Neural cell (in vitro differentiated cells): ENCODE measurements around the gene ZNF85. TPM values are rescaled to one million over a fixed set of nuclear protein-coding genes. Genes with fewer than 3 reads are reported as not detected.
"Not testable (repeated sequence)": the region's sequence is repeated elsewhere in the genome, so short reads cannot be mapped to it uniquely, and the experiment has no call there.

Experiments
- H2AFZ ChIP-seq: fragments of 200-600, 300-800 bp; sonication (generic), shearing (Covaris generic); 2 replicates; pipeline ENCODE4 v1.6.0; 2014; ENCODE audit warnings: low read depth, mild to moderate bottlenecking, antibody characterized with exemption, low read length, moderate library complexity
- H3F3A ChIP-seq: fragments of 200-600 bp; shearing (Covaris generic); 2 replicates; pipeline ENCODE4 v1.6.1; 2016; ENCODE audit warnings: mild to moderate bottlenecking, moderate library complexity, mixed read lengths, antibody characterized with exemption, low read length; ENCODE audit not compliant: insufficient read depth, poor library complexity, severe bottlenecking
- H3K27ac ChIP-seq: fragments of 200-600, 300-800 bp; sonication (generic), shearing (Covaris generic); 2 replicates; pipeline ENCODE4 v1.5.1; 2014; ENCODE audit warnings: mild to moderate bottlenecking, low read length, moderate library complexity
- H3K27me3 ChIP-seq: fragments of 300-800, 200-600 bp; sonication (generic), shearing (Covaris generic); 2 replicates; pipeline ENCODE4 v1.6.0; 2014; ENCODE audit warnings: mild to moderate bottlenecking, low read depth, low read length, moderate library complexity; ENCODE audit not compliant: insufficient read depth
- H3K36me3 ChIP-seq: fragments of 300-800, 200-600 bp; sonication (generic), shearing (Covaris generic); 2 replicates; pipeline ENCODE4 v1.5.1; 2014; ENCODE audit warnings: mild to moderate bottlenecking, antibody characterized with exemption, low read length, moderate library complexity; ENCODE audit not compliant: insufficient read depth
- H3K4me2 ChIP-seq: fragments of 300-800, 200-600 bp; sonication (generic), shearing (Covaris generic); 2 replicates; pipeline ENCODE4 v1.6.0; 2014; ENCODE audit warnings: mild to moderate bottlenecking, low read length
- H3K4me3 ChIP-seq: fragments of 300-800, 200-600 bp; sonication (generic), shearing (Covaris generic); 2 replicates; pipeline ENCODE4 v1.5.1; 2014; ENCODE audit warnings: mild to moderate bottlenecking, low read length, moderate library complexity
- H3K79me2 ChIP-seq: fragments of 200-600 bp; shearing (Covaris generic); replicated peaks from 2 replicates; pipeline ENCODE4 v1.6.0; 2014; ENCODE audit warnings: mild to moderate bottlenecking, low read length, moderate library complexity; ENCODE audit not compliant: insufficient read depth
- H3K9ac ChIP-seq: fragments of 300-800, 200-600 bp; sonication (generic), shearing (Covaris generic); 2 replicates; pipeline ENCODE4 v1.6.1; 2016; ENCODE audit warnings: mild to moderate bottlenecking, low read length, mixed read lengths
- H3K9me2 ChIP-seq: fragments of 200-600 bp; shearing (Covaris generic); 2 replicates; pipeline ENCODE4 v1.6.1; 2016; ENCODE audit warnings: mild to moderate bottlenecking, low read length, mixed read lengths; ENCODE audit not compliant: insufficient read depth
- H3K9me3 ChIP-seq: fragments of 200-600, 300-800 bp; sonication (generic), shearing (Covaris generic); 2 replicates; pipeline ENCODE4 v1.6.1; 2016; ENCODE audit warnings: mild to moderate bottlenecking, mixed run types, low read length, moderate library complexity, mixed read lengths
- H4K20me1 ChIP-seq: fragments of 200-600 bp; shearing (Covaris generic); 2 replicates; pipeline ENCODE4 v1.6.1; 2016; ENCODE audit warnings: mild to moderate bottlenecking, mixed run types; ENCODE audit not compliant: insufficient read depth
- CTCF ChIP-seq: fragments of 450-650 bp; IDR thresholded peaks from 2 replicates; pipeline ENCODE4 v1.5.1; 2014; ENCODE audit warnings: antibody characterized with exemption, mild to moderate bottlenecking, moderate library complexity; ENCODE audit not compliant: poor library complexity, severe bottlenecking
- EZH2 ChIP-seq: fragments of 200-600, 300-800 bp; shearing (Covaris generic), sonication (generic); IDR thresholded peaks from 2 replicates; pipeline ENCODE4 v1.6.1; 2014; ENCODE audit warnings: antibody characterized with exemption, low read length, borderline replicate concordance, mild to moderate bottlenecking; ENCODE audit not compliant: insufficient read depth, poor library complexity, severe bottlenecking
- MXI1 ChIP-seq: fragments of 450-650 bp; conservative IDR thresholded peaks from 2 replicates; pipeline ENCODE4 v1.6.1; 2014; ENCODE audit warnings: antibody characterized with exemption, mild to moderate bottlenecking; ENCODE audit not compliant: poor library complexity, severe bottlenecking
- POLR2AphosphoS5 ChIP-seq: IDR thresholded peaks from 2 replicates; pipeline ENCODE4 v1.6.1; 2012
- RAD21 ChIP-seq: fragments of 450-650 bp; conservative IDR thresholded peaks from 2 replicates; pipeline ENCODE4 v1.6.1; 2014; ENCODE audit warnings: antibody characterized with exemption, mild to moderate bottlenecking, moderate library complexity
- REST ChIP-seq: IDR thresholded peaks from 2 replicates; pipeline ENCODE4 v1.6.1; 2012; ENCODE audit warnings: borderline replicate concordance
- SMC3 ChIP-seq: fragments of 450-650 bp; conservative IDR thresholded peaks from 2 replicates; pipeline ENCODE4 v1.6.1; 2014; ENCODE audit warnings: antibody characterized with exemption, mild to moderate bottlenecking, moderate library complexity; ENCODE audit not compliant: poor library complexity
- TAF1 ChIP-seq: IDR thresholded peaks from 2 replicates; pipeline ENCODE4 v1.6.1; 2012; ENCODE audit warnings: low read depth
- polyA plus RNA-seq: library from polyadenylated mRNA; depleted of rRNA; stranded (reverse); fragments of >200 nt; gene quantifications from 2 replicates; pipeline ENCODE4 v1.2.3, GENCODE V29; 2014

ZNF85 gene
- polyA plus RNA-seq, 1 donor from 2014 or later = 18.8 TPM

GRCh38 chr19:20926796-20927195, 3.7 kb downstream of the ZNF85 start:
- Histone ChIP-seq H4K20me1 (no peaks in the 10 kb centered on the region), H3K36me3 (no peaks in the 10 kb centered on the region), H3F3A (no peaks in the 10 kb centered on the region), H3K79me2 (peaks cover 39% of the 10 kb centered on the region), H3K9ac (no peak overlapping the region), H3K27ac (no peak overlapping the region), H2AFZ (no peak overlapping the region), H3K9me2 (no peaks in the 10 kb centered on the region), H3K9me3 (peaks cover 4% of the 10 kb centered on the region), H3K4me2 (no peak overlapping the region), H3K27me3 (no peaks in the 10 kb centered on the region), H3K4me3 (no peak overlapping the region)
- TF ChIP-seq MXI1 (no peak), REST (no peak), SMC3 (no peak), EZH2 (no peak), TAF1 (no peak), POLR2AphosphoS5 (no peak), RAD21 (no peak), CTCF (no peak)

DNA sequence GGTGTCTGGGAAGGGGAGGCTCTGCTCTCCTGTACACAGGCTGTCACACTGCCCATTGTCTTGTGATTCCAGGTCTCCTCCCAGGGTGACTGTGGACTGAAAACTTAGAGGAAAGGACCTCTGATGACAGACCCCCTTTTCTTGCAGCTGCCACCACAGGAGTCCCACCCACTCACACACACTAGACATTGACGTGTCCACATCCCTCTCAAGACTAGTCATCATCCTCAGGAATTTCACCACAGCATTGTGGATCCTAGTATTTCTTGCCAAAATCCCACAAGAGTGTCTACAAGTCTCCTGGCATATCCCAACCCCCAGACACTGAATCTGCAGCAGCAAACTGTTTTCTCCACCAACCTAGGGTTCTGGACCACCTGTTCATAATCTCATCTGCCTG, 5.3 kb downstream of the ZNF85 start:
- Histone ChIP-seq H2AFZ (no peak overlapping the region), H3K9ac (no peak overlapping the region), H3K36me3 (no peaks in the 10 kb centered on the region), H3K27me3 (no peaks in the 10 kb centered on the region), H4K20me1 (no peaks in the 10 kb centered on the region), H3K9me3 (peaks cover 4% of the 10 kb centered on the region), H3K4me2 (no peak overlapping the region), H3K79me2 (peaks cover 51% of the 10 kb centered on the region), H3F3A (no peaks in the 10 kb centered on the region), H3K9me2 (no peaks in the 10 kb centered on the region), H3K27ac (no peak overlapping the region), H3K4me3 (no peak overlapping the region)
- TF ChIP-seq SMC3 (no peak), RAD21 (no peak), REST (no peak), CTCF (no peak), TAF1 (no peak)

- H3K9me3 ChIP-seq, H3F3A ChIP-seq, H4K20me1 ChIP-seq, H3K4me3 ChIP-seq, H3K9me2 ChIP-seq, H3K4me2 ChIP-seq, H2AFZ ChIP-seq, H3K27ac ChIP-seq, H3K9ac ChIP-seq, H3K27me3 ChIP-seq: not testable (repeated sequence)
- H3K79me2 ChIP-seq = peaks cover 21% of the 10 kb centered on the region
- peaks cover 28% of the 10 kb centered on the region for H3K36me3 ChIP-seq
Measured at GRCh38 chr19:20936322-20936947, 13.4 kb downstream of the ZNF85 start.
